Right lobe of liver (tissue), 4 donors: ENCODE results near the gene NOXRED1.

Experiments
- POLR2A ChIP-seq: fragments of 450-650 bp; IDR thresholded peaks from one replicate; pipeline ENCODE4 v1.6.1; 2017; ENCODE audit warnings: antibody characterized with exemption, mild to moderate bottlenecking
- TF ChIP-seq, protein P1 (sequence below), 4 donors: fragments of 200-600 bp in 3 of 4; fragments of 450-650 bp in 1 of 4; IDR thresholded peaks; one replicate each; pipeline versions ENCODE4 v1.5.1 to v1.8.0; 2016 to 2022; ENCODE audit warnings: antibody characterized with exemption in 4 of 4, mild to moderate bottlenecking in 2 of 4
- donor health status: DM: no; HTN: no; CAD: no.
- donor health status: DM: no; HTN: no; CAD: no.
- donor health status: DM: no; HTN: yes; CAD: no.

DNA sequence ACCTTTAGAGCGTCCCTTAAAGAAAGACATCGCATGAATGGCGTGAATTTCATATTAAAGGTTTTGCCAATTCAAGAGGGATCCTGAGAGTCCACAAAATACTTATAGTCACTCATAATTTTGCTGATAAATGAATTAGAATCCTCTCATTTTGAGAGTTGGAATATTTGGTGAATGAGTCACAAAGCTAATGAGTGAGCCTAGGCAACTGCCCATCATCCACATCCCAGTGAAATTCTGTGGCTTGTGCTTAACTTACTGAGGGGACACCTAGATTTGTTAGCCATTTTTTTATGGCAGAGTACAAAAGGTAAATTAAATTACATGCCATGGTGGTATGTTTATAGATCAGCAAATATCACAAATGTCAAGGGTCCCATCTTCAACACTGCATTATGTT, 12.7 kb upstream of the NOXRED1 start:
- TF ChIP-seq POLR2A: no peak
- TF ChIP-seq, protein P1, sequence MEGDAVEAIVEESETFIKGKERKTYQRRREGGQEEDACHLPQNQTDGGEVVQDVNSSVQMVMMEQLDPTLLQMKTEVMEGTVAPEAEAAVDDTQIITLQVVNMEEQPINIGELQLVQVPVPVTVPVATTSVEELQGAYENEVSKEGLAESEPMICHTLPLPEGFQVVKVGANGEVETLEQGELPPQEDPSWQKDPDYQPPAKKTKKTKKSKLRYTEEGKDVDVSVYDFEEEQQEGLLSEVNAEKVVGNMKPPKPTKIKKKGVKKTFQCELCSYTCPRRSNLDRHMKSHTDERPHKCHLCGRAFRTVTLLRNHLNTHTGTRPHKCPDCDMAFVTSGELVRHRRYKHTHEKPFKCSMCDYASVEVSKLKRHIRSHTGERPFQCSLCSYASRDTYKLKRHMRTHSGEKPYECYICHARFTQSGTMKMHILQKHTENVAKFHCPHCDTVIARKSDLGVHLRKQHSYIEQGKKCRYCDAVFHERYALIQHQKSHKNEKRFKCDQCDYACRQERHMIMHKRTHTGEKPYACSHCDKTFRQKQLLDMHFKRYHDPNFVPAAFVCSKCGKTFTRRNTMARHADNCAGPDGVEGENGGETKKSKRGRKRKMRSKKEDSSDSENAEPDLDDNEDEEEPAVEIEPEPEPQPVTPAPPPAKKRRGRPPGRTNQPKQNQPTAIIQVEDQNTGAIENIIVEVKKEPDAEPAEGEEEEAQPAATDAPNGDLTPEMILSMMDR (IDR thresholded peaks at IDR 0.05): no peak
